A549 (cell line): ENCODE data around the gene ANKRD13C. TPM values are rescaled to one million over a fixed set of nuclear protein-coding genes. Genes with fewer than 3 reads are reported as not detected.
"Not testable (repeated sequence)": the region's sequence is repeated elsewhere in the genome, so short reads cannot be mapped to it uniquely, and the experiment has no call there.

Source experiments
- ATAC-seq, 2 experiments: fragments of 200-7000 bp in 1 of 2; fragments of >200 bp in 1 of 2; cut with Nextera tagmentation in 1 of 2; cut with Tn5 transposase in 1 of 2; 3 replicates each; pipeline versions ENCODE4 v1.8.0 to v1.9.1; 2018 to 2020; ENCODE audit warnings: mild to moderate bottlenecking in 1 of 2, moderate library complexity in 1 of 2
- CTCF ChIA-PET: fragments of 300-600 bp; sonication (Branson Sonifier 250); formaldehyde crosslinking; extraction: SDS; loops from one replicate; lab custom pipeline; 2021; ENCODE audit warnings: antibody characterized with exemption, inconsistent platforms; lab: Yijun Ruan, JAX
- POLR2A ChIA-PET: fragments of 350-600 bp; formaldehyde crosslinking; extraction: SDS; loops from one replicate; lab custom pipeline; 2021; ENCODE audit warnings: antibody characterized with exemption, inconsistent platforms; lab: Yijun Ruan, JAX
- DNase-seq, 2 experiments: peaks; one replicate each; pipeline versions ENCODE4 v3.0.0 to v3.0.0-alpha.2; 2011 to 2016; ENCODE audit warnings: low read depth in 1 of 2, low spot score in 1 of 2
- FAIRE-seq: peaks from 2 replicates; lab custom pipeline; 2011; peaks lifted over from hg19 to GRCh38; lab: Jason Lieb, UNC
- H3K27ac ChIP-seq, 2 experiments: fragments of >200 bp; sonication (Bioruptor Twin); formaldehyde crosslinking; 3 replicates each; pipeline ENCODE4 v1.5.1; 2016 to 2017
- H3K4me1 ChIP-seq: fragments of >200 bp; sonication (Bioruptor Twin); formaldehyde crosslinking; 3 replicates; pipeline ENCODE4 v1.6.1; 2016
- H3K4me2 ChIP-seq: fragments of >200 bp; sonication (Bioruptor Twin); formaldehyde crosslinking; 3 replicates; pipeline ENCODE4 v1.6.1; 2016
- H3K4me3 ChIP-seq: fragments of >200 bp; sonication (Bioruptor Twin); formaldehyde crosslinking; 3 replicates; pipeline ENCODE4 v1.5.1; 2016
- H3K9me3 ChIP-seq: fragments of >200 bp; sonication (Bioruptor Twin); formaldehyde crosslinking; 3 replicates; pipeline ENCODE4 v1.6.1; 2016
- CBX2 ChIP-seq: fragments of 200-600 bp; sonication (generic); IDR thresholded peaks from 2 replicates; pipeline ENCODE4 v1.6.1; 2016; ENCODE audit warnings: low read depth, mild to moderate bottlenecking, borderline replicate concordance
- CHD4 ChIP-seq: fragments of 200-600 bp; sonication (generic); IDR thresholded peaks from 2 replicates; pipeline ENCODE4 v1.6.1; 2016; ENCODE audit warnings: antibody characterized with exemption, mild to moderate bottlenecking, borderline replicate concordance
- EP300 ChIP-seq, 2 experiments: fragments of >200 bp; sonication (Bioruptor Twin); formaldehyde crosslinking; IDR thresholded peaks; 2 replicates in 1 of 2; 3 replicates in 1 of 2; pipeline ENCODE4 v1.6.1; 2016 to 2017
- FOSB ChIP-seq: fragments of 250-450 bp; sonication (Bioruptor Pico); IDR thresholded peaks from 2 replicates; pipeline ENCODE4 v1.5.0; 2020; ENCODE audit warnings: mild to moderate bottlenecking, moderate library complexity
- FOXS1 ChIP-seq: fragments of 250-450 bp; sonication (Bioruptor Pico); IDR thresholded peaks from 2 replicates; pipeline ENCODE4 v1.5.0; 2020; ENCODE audit warnings: mild to moderate bottlenecking, moderate library complexity
- HEYL ChIP-seq: fragments of 250-450 bp; sonication (Bioruptor Pico); IDR thresholded peaks from 2 replicates; pipeline ENCODE4 v1.8.0; 2021; ENCODE audit warnings: mild to moderate bottlenecking, moderate library complexity
- HOXB13 ChIP-seq: fragments of 250-450 bp; sonication (Bioruptor Pico); IDR thresholded peaks from 2 replicates; pipeline ENCODE4 v1.5.0; 2020; ENCODE audit warnings: low read depth, mild to moderate bottlenecking, moderate library complexity
- JUN ChIP-seq, 2 experiments: fragments of >200 bp; sonication (Bioruptor Twin); formaldehyde crosslinking; IDR thresholded peaks; 2 replicates in 1 of 2; 3 replicates in 1 of 2; pipeline ENCODE4 v1.6.1; 2016 to 2017
- MAFK ChIP-seq: fragments of 450-650 bp; IDR thresholded peaks from 2 replicates; pipeline ENCODE4 v1.6.1; 2014; ENCODE audit not compliant: partially characterized antibody
- MAZ ChIP-seq: fragments of 150-350 bp; IDR thresholded peaks from 2 replicates; pipeline ENCODE4 v1.6.1; 2014; ENCODE audit warnings: antibody characterized with exemption, low read depth, low read length, borderline replicate concordance
- PHF8 ChIP-seq: fragments of 200-600 bp; sonication (generic); IDR thresholded peaks from 2 replicates; pipeline ENCODE4 v1.6.1; 2016; ENCODE audit warnings: low read depth, mild to moderate bottlenecking, antibody characterized with exemption, moderate library complexity, borderline replicate concordance
- POLR2A ChIP-seq: IDR thresholded peaks from 2 replicates; pipeline ENCODE4 v1.6.1; 2012; ENCODE audit warnings: mild to moderate bottlenecking, low read length
- POLR2AphosphoS2 ChIP-seq: conservative IDR thresholded peaks from 2 replicates; pipeline ENCODE4 v1.6.1; 2012; ENCODE audit warnings: low read length, improper control_type of control experiment, inconsistent platforms
- RAD21 ChIP-seq, 2 experiments: fragments of >200 bp in 1 of 2; sonication (Bioruptor Twin) in 1 of 2; formaldehyde crosslinking in 1 of 2; IDR thresholded peaks in 1 of 2; conservative IDR thresholded peaks in 1 of 2; 2 replicates in 1 of 2; 3 replicates in 1 of 2; pipeline ENCODE4 v1.6.1; 2012 to 2018; ENCODE audit warnings: inconsistent platforms in 1 of 2
- RARB ChIP-seq: fragments of 250-450 bp; sonication (Bioruptor Pico); IDR thresholded peaks from 2 replicates; pipeline ENCODE4 v1.8.0; 2021; ENCODE audit warnings: mild to moderate bottlenecking, moderate library complexity
- RCOR1 ChIP-seq: fragments of 150-350 bp; IDR thresholded peaks from 2 replicates; pipeline ENCODE4 v1.6.1; 2014; ENCODE audit warnings: antibody characterized with exemption, low read length, low read depth
- SMC3 ChIP-seq: fragments of >200 bp; sonication (Bioruptor Twin); formaldehyde crosslinking; IDR thresholded peaks from 3 replicates; pipeline ENCODE4 v1.6.1; 2018; ENCODE audit warnings: inconsistent platforms
- ZNF302 ChIP-seq: fragments of 250-450 bp; sonication (Bioruptor Pico); IDR thresholded peaks from 2 replicates; pipeline ENCODE4 v1.9.0; 2021; ENCODE audit warnings: inconsistent platforms, mild to moderate bottlenecking, moderate library complexity
- ZSCAN20 ChIP-seq: fragments of 250-450 bp; sonication (Bioruptor Pico); IDR thresholded peaks from 2 replicates; pipeline ENCODE4 v1.8.0; 2022; ENCODE audit warnings: mild to moderate bottlenecking, moderate library complexity
- WGBS: methylation state at CpG from one replicate; pipeline ENCODE4 v1.1.6; 2017; ENCODE audit errors: missing lambda C conversion rate; 5-methylcytosine and 5-hydroxymethylcytosine counted together
- polyA plus RNA-seq, 4 experiments: library from polyadenylated mRNA; depleted of rRNA in 3 of 4; stranded (reverse); fragments of >200 nt; fragmentation: RNase III in 1 of 4; extraction: RNeasy Plus Mini Kit Qiagen cat#74134 plus additional on column Dnase treatment in 1 of 4; gene quantifications; 2 replicates in 3 of 4; 3 replicates in 1 of 4; pipeline ENCODE4 v1.2.3, GENCODE V29; 2011 to 2017
- TF ChIP-seq, protein P1 (sequence below): fragments of 150-350 bp; IDR thresholded peaks from 2 replicates; pipeline ENCODE4 v1.6.1; 2014; ENCODE audit warnings: low read depth, mild to moderate bottlenecking, low read length
- TF ChIP-seq, protein P2 (sequence below): fragments of >200 bp; sonication (Bioruptor Twin); formaldehyde crosslinking; IDR thresholded peaks from 3 replicates; pipeline ENCODE4 v1.5.1; 2016

The ANKRD13C gene
- polyA plus RNA-seq, 2 of the 4 experiments (the other 2 are of a cell fraction): 8.1 to 12.5 TPM

DNA sequence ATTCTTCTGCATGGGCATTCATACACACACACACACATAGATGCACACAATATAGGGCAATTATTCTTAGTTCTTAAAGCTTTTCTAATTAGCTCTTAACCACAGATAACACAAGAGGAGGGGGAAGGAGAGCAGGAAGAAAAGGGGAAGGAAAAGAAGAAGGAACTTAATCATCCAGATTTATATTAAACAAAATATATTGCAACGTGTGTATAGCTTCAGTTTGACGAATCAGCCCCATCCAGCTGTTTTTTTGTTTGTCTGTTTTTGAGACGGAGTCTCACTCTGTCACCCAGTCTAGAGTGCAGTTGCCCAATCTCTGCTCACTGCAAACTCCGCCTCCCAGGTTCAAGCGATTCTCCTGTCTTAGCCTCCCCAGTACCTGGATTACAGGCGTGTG is 21.7 kb upstream of the ANKRD13C start:
- 77% methylated on average over 6 of the region's 6 CpGs for WGBS
- ChIA-PET POLR2A (no interaction called here), CTCF (no interaction called here)
- no peaks in the 10 kb centered on the region for H3K4me1 ChIP-seq
- no peak for ATAC-seq
- H3K9me3 ChIP-seq: no peaks in the 10 kb centered on the region
- no peak overlapping the region for H3K4me3 ChIP-seq
- FAIRE-seq: no peak
- TF ChIP-seq PHF8 (no peak), ZSCAN20 (CRISPR knock-in tag) (no peak), CBX2 (no peak), RCOR1 (no peak), SMC3 (no peak), POLR2AphosphoS2 (no peak), MAFK (no peak), MAZ (no peak), HOXB13 (CRISPR knock-in tag) (no peak)
- TF ChIP-seq, protein P1, sequence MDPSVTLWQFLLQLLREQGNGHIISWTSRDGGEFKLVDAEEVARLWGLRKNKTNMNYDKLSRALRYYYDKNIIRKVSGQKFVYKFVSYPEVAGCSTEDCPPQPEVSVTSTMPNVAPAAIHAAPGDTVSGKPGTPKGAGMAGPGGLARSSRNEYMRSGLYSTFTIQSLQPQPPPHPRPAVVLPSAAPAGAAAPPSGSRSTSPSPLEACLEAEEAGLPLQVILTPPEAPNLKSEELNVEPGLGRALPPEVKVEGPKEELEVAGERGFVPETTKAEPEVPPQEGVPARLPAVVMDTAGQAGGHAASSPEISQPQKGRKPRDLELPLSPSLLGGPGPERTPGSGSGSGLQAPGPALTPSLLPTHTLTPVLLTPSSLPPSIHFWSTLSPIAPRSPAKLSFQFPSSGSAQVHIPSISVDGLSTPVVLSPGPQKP: no peak
- no peak overlapping the region for H3K4me2 ChIP-seq
- no peak overlapping the region for H3K27ac ChIP-seq
- DNase-seq: no peak

DNA sequence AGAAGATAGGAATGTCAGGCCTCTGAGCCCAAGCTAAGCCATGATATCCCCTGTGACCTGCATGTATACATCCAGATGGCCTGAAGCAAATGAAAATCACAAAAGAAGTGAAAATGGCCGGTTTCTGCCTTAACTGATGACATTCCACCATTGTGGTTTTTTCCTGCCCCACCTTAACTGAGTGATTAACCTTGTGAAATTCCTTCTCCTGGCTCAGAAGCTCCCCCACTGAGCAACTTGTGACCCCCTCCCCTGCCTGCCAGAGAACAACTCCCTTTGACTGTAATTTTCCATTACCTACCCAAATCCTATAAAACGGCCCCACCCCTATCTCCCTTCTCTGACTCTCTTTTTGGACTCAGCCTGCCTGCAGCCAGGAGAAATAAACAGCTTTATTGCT is 19.1 kb upstream of the ANKRD13C start:
- ATAC-seq, H3K4me1 ChIP-seq, H3K9me3 ChIP-seq, FAIRE-seq, H3K27ac ChIP-seq, POLR2A ChIA-PET, H3K4me3 ChIP-seq, CTCF ChIA-PET: not testable (repeated sequence)
- DNase-seq: peak in 1 of 2 experiments; percentile 4
- 0 out of 3 replicates have a peak overlapping the region, but pooled peaks have one; percentile 23 for H3K4me2 ChIP-seq
- WGBS: 48% methylated on average over 2 of the region's 2 CpGs

DNA sequence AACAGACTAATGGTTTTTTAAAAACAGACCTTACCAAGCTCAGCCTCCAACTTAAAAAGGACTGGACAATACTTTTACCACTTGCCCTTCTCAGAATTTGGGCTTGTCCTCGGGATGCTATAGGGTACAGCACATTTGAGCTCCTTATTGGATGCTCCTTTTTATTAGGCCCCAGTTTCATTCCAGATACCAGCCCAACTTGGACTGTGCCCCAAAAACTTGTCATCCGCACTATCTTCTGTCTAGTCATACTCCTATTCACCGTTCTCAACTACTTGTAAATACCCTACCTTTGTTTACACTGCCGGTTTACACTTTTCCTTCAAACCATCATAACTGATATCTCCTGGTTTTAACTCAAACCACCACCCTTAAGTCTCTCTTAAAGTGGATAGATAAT is 17.9 kb upstream of the ANKRD13C start:
- no peak for FAIRE-seq
- no peak overlapping the region for H3K27ac ChIP-seq
- no peak for TF ChIP-seq HEYL (CRISPR knock-in tag)
- no peak for TF ChIP-seq FOXS1 (CRISPR knock-in tag)
- no peak for TF ChIP-seq ZNF302 (CRISPR knock-in tag)
- TF ChIP-seq RAD21 (conservative IDR thresholded peaks at IDR 0.05 in 1 of 2, IDR thresholded peaks at IDR 0.05 in 1 of 2): no peak
- TF ChIP-seq HOXB13 (CRISPR knock-in tag): no peak
- TF ChIP-seq RARB: no peak
- TF ChIP-seq MAFK: no peak
- no peak for TF ChIP-seq POLR2A
- no peak for TF ChIP-seq JUN (IDR thresholded peaks at IDR 0.05)
- no peak for TF ChIP-seq CHD4
- TF ChIP-seq, protein P2, sequence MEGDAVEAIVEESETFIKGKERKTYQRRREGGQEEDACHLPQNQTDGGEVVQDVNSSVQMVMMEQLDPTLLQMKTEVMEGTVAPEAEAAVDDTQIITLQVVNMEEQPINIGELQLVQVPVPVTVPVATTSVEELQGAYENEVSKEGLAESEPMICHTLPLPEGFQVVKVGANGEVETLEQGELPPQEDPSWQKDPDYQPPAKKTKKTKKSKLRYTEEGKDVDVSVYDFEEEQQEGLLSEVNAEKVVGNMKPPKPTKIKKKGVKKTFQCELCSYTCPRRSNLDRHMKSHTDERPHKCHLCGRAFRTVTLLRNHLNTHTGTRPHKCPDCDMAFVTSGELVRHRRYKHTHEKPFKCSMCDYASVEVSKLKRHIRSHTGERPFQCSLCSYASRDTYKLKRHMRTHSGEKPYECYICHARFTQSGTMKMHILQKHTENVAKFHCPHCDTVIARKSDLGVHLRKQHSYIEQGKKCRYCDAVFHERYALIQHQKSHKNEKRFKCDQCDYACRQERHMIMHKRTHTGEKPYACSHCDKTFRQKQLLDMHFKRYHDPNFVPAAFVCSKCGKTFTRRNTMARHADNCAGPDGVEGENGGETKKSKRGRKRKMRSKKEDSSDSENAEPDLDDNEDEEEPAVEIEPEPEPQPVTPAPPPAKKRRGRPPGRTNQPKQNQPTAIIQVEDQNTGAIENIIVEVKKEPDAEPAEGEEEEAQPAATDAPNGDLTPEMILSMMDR: no peak
- TF ChIP-seq FOSB (CRISPR knock-in tag): no peak
- no peak for TF ChIP-seq EP300 (IDR thresholded peaks at IDR 0.05)
- TF ChIP-seq SMC3: no peak
- no peaks in the 10 kb centered on the region for H3K9me3 ChIP-seq
- WGBS: 51% methylated on average over 4 of the region's 4 CpGs
- ATAC-seq: no peak
- ChIA-PET POLR2A (no interaction called here), CTCF (no interaction called here)
- no peak overlapping the region for H3K4me3 ChIP-seq
- DNase-seq: no peak
- no peaks in the 10 kb centered on the region for H3K4me1 ChIP-seq
- no peak overlapping the region for H3K4me2 ChIP-seq

DNA sequence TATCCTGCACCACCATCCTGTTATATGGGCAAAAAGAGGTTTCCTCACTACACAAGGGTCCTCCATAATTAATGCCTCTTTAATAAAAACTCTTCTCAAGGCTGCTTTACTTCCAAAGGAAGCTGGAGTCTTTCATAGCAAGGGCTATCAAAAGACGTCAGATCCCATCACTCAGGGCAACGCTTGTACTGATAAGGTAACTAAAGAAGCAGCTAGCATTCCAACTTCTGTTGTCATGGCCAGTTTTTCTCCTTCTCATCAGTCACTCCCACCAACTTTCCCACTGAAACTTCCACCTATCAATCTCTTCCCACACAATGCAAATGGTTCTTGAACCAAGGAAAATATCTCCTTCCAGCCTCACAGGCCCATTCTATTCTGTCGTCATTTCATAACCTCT is 17.1 kb upstream of the ANKRD13C start:
- WGBS: 87% methylated on average over 3 of the region's 3 CpGs

DNA sequence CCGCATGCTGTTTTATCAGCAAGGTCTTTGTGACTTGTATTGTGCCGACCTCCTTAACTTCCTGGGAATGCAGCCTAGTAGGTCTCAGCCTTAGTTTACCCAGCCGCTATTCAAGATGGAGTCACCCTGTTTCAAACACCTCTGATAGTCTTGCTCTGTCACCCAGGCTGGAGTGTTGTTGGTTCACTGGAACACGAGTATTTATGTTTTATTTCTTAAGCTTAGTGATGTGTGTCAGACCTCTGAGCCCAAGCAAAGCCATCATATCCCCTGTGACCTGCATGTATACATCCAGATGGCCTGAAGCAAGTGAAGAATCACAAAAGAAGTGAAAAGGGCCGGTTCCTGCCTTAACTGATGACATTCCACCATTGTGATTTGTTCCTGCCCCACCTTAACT is 12.9 kb upstream of the ANKRD13C start:
- FAIRE-seq, H3K4me2 ChIP-seq, H3K4me3 ChIP-seq, H3K27ac ChIP-seq, POLR2A ChIA-PET, DNase-seq, ATAC-seq, H3K9me3 ChIP-seq, H3K4me1 ChIP-seq, CTCF ChIA-PET: not testable (repeated sequence)
- 62% methylated on average over 5 of the region's 5 CpGs for WGBS

More for the DNA sequence above, 17.1 kb upstream of the ANKRD13C start:
- POLR2A ChIA-PET, H3K4me1 ChIP-seq, H3K4me3 ChIP-seq, H3K4me2 ChIP-seq, CTCF ChIA-PET, FAIRE-seq, DNase-seq, ATAC-seq, H3K9me3 ChIP-seq, H3K27ac ChIP-seq: not testable (repeated sequence)

DNA sequence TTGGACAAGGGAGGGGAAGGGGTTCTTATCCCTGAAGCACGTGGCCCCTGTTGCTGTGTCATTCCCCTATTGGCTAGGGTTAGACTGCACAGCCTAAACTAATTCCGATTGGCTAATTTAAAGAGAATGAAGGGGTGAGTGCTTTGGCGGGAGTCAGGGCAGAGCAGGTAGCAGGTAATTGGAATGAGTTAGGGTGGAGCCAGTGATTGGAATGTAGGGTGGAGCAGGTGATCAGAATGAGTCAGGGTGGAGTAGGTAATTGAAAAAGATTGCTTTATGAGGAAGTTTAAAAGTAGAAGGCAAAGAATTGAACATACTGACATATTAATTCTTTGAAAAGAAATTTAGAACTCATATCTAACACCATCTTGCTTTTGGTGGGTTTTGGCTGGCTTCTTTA is 12.5 kb upstream of the ANKRD13C start:
- H3K9me3 ChIP-seq, FAIRE-seq, CTCF ChIA-PET, H3K4me3 ChIP-seq, DNase-seq, POLR2A ChIA-PET, H3K4me2 ChIP-seq, ATAC-seq, H3K27ac ChIP-seq, H3K4me1 ChIP-seq: not testable (repeated sequence)
- WGBS: 40% methylated on average over 2 of the region's 3 CpGs
